Heart left ventricle (tissue), 16 donors: ENCODE data around the gene TGIF1. TPM values are rescaled to one million over a fixed set of nuclear protein-coding genes. Genes with fewer than 3 reads are reported as not detected.
A peak's percentile ranks its signal among the peaks of the same experiment; 100 is the strongest.

Source experiments
- ATAC-seq, 4 donors: fragments of 200-7000 bp; cut with Tn5 transposase; one replicate each; pipeline ENCODE4 v1.9.1; 2020 to 2022; ENCODE audit warnings: moderate library complexity in 4 of 4, mild to moderate bottlenecking in 3 of 4, moderate number of reproducible peaks in 1 of 4
- DNase-seq, 5 donors: peaks; one replicate each; pipeline ENCODE4 v3.0.0-alpha.2; 2020
- H3K27ac ChIP-seq, 12 donors: fragments of 200-600 bp; sonication (generic) in 4 of 12; one replicate each; pipeline versions ENCODE4 v1.5.0 to v1.8.0; 2016 to 2022; ENCODE audit warnings: mild to moderate bottlenecking in 2 of 12
- H3K27me3 ChIP-seq, 9 donors: fragments of 200-600 bp; sonication (generic) in 2 of 9; one replicate each; pipeline versions ENCODE4 v1.5.1 to v1.8.0; 2016 to 2022; ENCODE audit warnings: mild to moderate bottlenecking in 3 of 9
- H3K36me3 ChIP-seq, 9 donors: fragments of 200-600 bp; sonication (generic) in 2 of 9; one replicate each; pipeline versions ENCODE4 v1.5.0 to v1.8.0; 2018 to 2022; ENCODE audit warnings: mild to moderate bottlenecking in 2 of 9
- H3K4me1 ChIP-seq, 12 donors: fragments of 200-600 bp; sonication (generic) in 4 of 12; one replicate each; pipeline versions ENCODE4 v1.5.0 to v1.8.0; 2016 to 2022; ENCODE audit warnings: mild to moderate bottlenecking in 3 of 12
- H3K4me3 ChIP-seq, 12 donors: fragments of 200-600 bp; sonication (generic) in 4 of 12; one replicate each; pipeline versions ENCODE4 v1.5.0 to v1.8.0; 2017 to 2022; ENCODE audit warnings: mild to moderate bottlenecking in 9 of 12, moderate library complexity in 4 of 12
- H3K9me3 ChIP-seq, 12 donors: fragments of 200-600 bp; sonication (generic) in 4 of 12; one replicate each; pipeline versions ENCODE4 v1.5.0 to v1.8.0; 2016 to 2022; ENCODE audit warnings: mild to moderate bottlenecking in 1 of 12
- CTCF ChIP-seq, 12 donors: fragments of 200-600 bp; sonication (generic) in 4 of 12; IDR thresholded peaks; one replicate each; pipeline versions ENCODE4 v1.5.0 to v1.8.0; 2018 to 2022; ENCODE audit warnings: antibody characterized with exemption in 12 of 12, mild to moderate bottlenecking in 5 of 12
- POLR2A ChIP-seq, 2 donors: fragments of 450-650 bp; IDR thresholded peaks; one replicate each; pipeline ENCODE4 v1.6.1; 2017; ENCODE audit warnings: antibody characterized with exemption in 2 of 2, mild to moderate bottlenecking in 2 of 2, moderate library complexity in 2 of 2
- WGBS, 4 donors: extraction: QIAGEN DNeasy Blood & Tissue Kit in 2 of 4; methylation state at CpG; one replicate each; pipeline versions ENCODE4 v1.1.5 to v1.1.7; 2013 to 2018; 5-methylcytosine and 5-hydroxymethylcytosine counted together
- intact Hi-C, 10 donors: fragments of 100-400 bp; cut with DNase I; formaldehyde crosslinking; loops; one replicate each; pipeline versions ENCODE4 v1.11.1 to v1.14.2; 2022
- polyA plus RNA-seq, 2 donors: library from polyadenylated mRNA; stranded (reverse); fragments of 200-250 nt; gene quantifications; one replicate each; pipeline ENCODE4 v1.2.3, GENCODE V29; 2013
- total RNA-seq, 9 donors: library from RNA; depleted of rRNA in 2 of 9; stranded (reverse); fragments of >200 nt in 2 of 9; fragmentation: NEBNext Ultra II Directional in 3 of 9; extraction: Animal tissue kit (Norgen Biotek cat#: 25700) in 3 of 9; gene quantifications; one replicate each; pipeline versions ENCODE4 v1.1.0 to v1.2.4, GENCODE V29; 2016 to 2023
- donor health status: ischemic (EF 13 %, LVEDD 7.1; RV severe dilation, severe dysfunction).
- donor health status: healthy with polysubstance abuse.
- donor health status: DM: no; HTN: yes; CAD: no.
- donor health status: DM: no; HTN: no; CAD: no.
- donor health status: ischemic (EF 25% LVEDD 6.9; RV normal size, moderate dysfunction).
- donor health status: ischemic (EF 25% LVEDD 5.7; RV mildly dilated, moderate dysfunction).
- donor health status: healthy.
- donor health status: DM: yes; HTN: yes; CAD: no.
- donor health status: ischemic (EF 35%, LVEDD 5.7; RV mildly dilated, moderate dysfunction).
- donor health status: nonischemic (EF 11% LVEDD 7.7; RV severe dilation, severe dysfunction).
- donor health status: DM: yes; HTN: yes; CAD: no.
- donor health status: PGD.
- donor health status: ischemic (EF 29% LVEDD 5.4; RV normal size, mild dysfunction).
- donor health status: nonischemic (EF 23%, LVEDD 6.1; RV moderate dilation, normal function).

TGIF1 gene
- total and polyA plus RNA-seq, 11 donors = 5.0 to 37.5 (median 15.4) TPM

GRCh38 chr18:3441290-3441689 is 8.7 kb upstream of the TGIF1 start:
- Histone ChIP-seq H3K27me3 (no peaks in the 10 kb centered on the region), H3K9me3 (no peaks in the 10 kb centered on the region), H3K36me3 (no peaks in the 10 kb centered on the region), H3K27ac (no peak overlapping the region), H3K4me3 (no peak overlapping the region), H3K4me1 (peaks cover 0 to 6% (median 0%) of the 10 kb centered on the region in 12 donors)
- intact Hi-C loops = no loop called here
- ATAC-seq = peak in 3 of 4 donors; percentile 85 to 92 (median 86)
- TF ChIP-seq CTCF (IDR thresholded peaks at IDR 0.05) = peak in 11 of 12 donors; percentile 17 to 54 (median 37)
- TF ChIP-seq POLR2A (IDR thresholded peaks at IDR 0.05) = no peak
- 10 to 17% (median 15%) methylated on average over 2 of the region's 2 CpGs for WGBS, 4 donors
- peak in 2 of 5 donors; percentile 12 to 34 for DNase-seq

GRCh38 chr18:3442919-3443318 is 7.1 kb upstream of the TGIF1 start:
- Histone ChIP-seq H3K27ac (no peak overlapping the region), H3K4me1 (peaks cover 0 to 18% (median 7%) of the 10 kb centered on the region in 12 donors), H3K4me3 (no peak overlapping the region), H3K27me3 (no peaks in the 10 kb centered on the region), H3K9me3 (no peaks in the 10 kb centered on the region), H3K36me3 (no peaks in the 10 kb centered on the region)
- TF ChIP-seq POLR2A (IDR thresholded peaks at IDR 0.05) (no peak), CTCF (IDR thresholded peaks at IDR 0.05) (no peak)
- ATAC-seq (no peak), DNase-seq (no peak)
- 61 to 81% (median 67%) methylated on average over 4 of the region's 4 CpGs for WGBS, 4 donors
- intact Hi-C loops = no loop called here

- Histone ChIP-seq H3K27me3 (no peaks in the 10 kb centered on the region), H3K9me3 (no peaks in the 10 kb centered on the region), H3K36me3 (no peaks in the 10 kb centered on the region), H3K4me3 (no peak overlapping the region), H3K4me1 (peaks cover 0 to 18% (median 7%) of the 10 kb centered on the region in 12 donors), H3K27ac (no peak overlapping the region)
- intact Hi-C loops = no loop called here
- WGBS, 4 donors = 95 to 99% (median 99%) methylated on average over 3 of the region's 3 CpGs
- TF ChIP-seq POLR2A (IDR thresholded peaks at IDR 0.05) (no peak), CTCF (IDR thresholded peaks at IDR 0.05) (no peak)
- DNase-seq (no peak), ATAC-seq (no peak)
Measured at GRCh38 chr18:3444296-3444695, 5.7 kb upstream of the TGIF1 start.

GRCh38 chr18:3444954-3445353 is 5.0 kb upstream of the TGIF1 start:
- Histone ChIP-seq H3K36me3 (no peaks in the 10 kb centered on the region), H3K4me3 (no peak overlapping the region), H3K27me3 (no peaks in the 10 kb centered on the region), H3K27ac (peak overlapping the region in 1 of 12 donors; percentile 8), H3K4me1 (peaks cover 0 to 18% (median 7%) of the 10 kb centered on the region in 12 donors), H3K9me3 (no peaks in the 10 kb centered on the region)
- TF ChIP-seq CTCF (IDR thresholded peaks at IDR 0.05) = no peak
- TF ChIP-seq POLR2A (IDR thresholded peaks at IDR 0.05) = no peak
- DNase-seq (no peak), ATAC-seq (no peak)
- WGBS, 4 donors = 86 to 92% (median 90%) methylated on average over 5 of the region's 5 CpGs
- intact Hi-C loops = loop anchor here in 2 of 10 donors (5.0 kb wide), 2 partner anchors 163 to 222 kb away; no protein-coding TSS in a partner anchor
